GM21723 (cell line): Measurements from ENCODE around the gene PKP4.
A peak's percentile ranks its signal among the peaks of the same experiment; 100 is the strongest.

ENCODE experiments used
- ATAC-seq: cut with Tn5 transposase; IDR thresholded peaks from one replicate; pipeline ENCODE4 v1.9.1; 2021; ENCODE audit warnings: mild to moderate bottlenecking, moderate library complexity; ENCODE audit not compliant: unreplicated experiment

The PKP4 gene

GRCh38 chr2:158579928-158580327 is 123.2 kb downstream of the PKP4 start:
- no peak for ATAC-seq

GRCh38 chr2:158580760-158581159 is 124.0 kb downstream of the PKP4 start:
- no peak for ATAC-seq

GRCh38 chr2:158582670-158583069 is 125.9 kb downstream of the PKP4 start:
- ATAC-seq = no peak

GRCh38 chr2:158583923-158584322 is 127.2 kb downstream of the PKP4 start:
- ATAC-seq = no peak

GRCh38 chr2:158586491-158586890 is 129.7 kb downstream of the PKP4 start:
- no peak for ATAC-seq

GRCh38 chr2:158589303-158589702 is 132.6 kb downstream of the PKP4 start:
- no peak for ATAC-seq

- ATAC-seq = no peak
Observed at GRCh38 chr2:158598862-158599517, 142.2 kb downstream of the PKP4 start.

- ATAC-seq = no peak
Observed at GRCh38 chr2:158599609-158600008, 142.9 kb downstream of the PKP4 start.

GRCh38 chr2:158600155-158600802 is 143.5 kb downstream of the PKP4 start:
- ATAC-seq = no peak

- no peak for ATAC-seq
Observed at GRCh38 chr2:158602027-158602426, 145.3 kb downstream of the PKP4 start.

- ATAC-seq = no peak
Observed at GRCh38 chr2:158603205-158603604, 146.5 kb downstream of the PKP4 start.

GRCh38 chr2:158603986-158604385 is 147.2 kb downstream of the PKP4 start:
- no peak for ATAC-seq

- ATAC-seq = no peak
Observed at GRCh38 chr2:158610059-158610458, 153.3 kb downstream of the PKP4 start.

- ATAC-seq = no peak
Observed at GRCh38 chr2:158616480-158617000, 159.8 kb downstream of the PKP4 start.

GRCh38 chr2:158618891-158619490 is 162.2 kb downstream of the PKP4 start:
- ATAC-seq = no peak

- ATAC-seq = peak; percentile 65
Observed at GRCh38 chr2:158619496-158619895, 162.7 kb downstream of the PKP4 start.

- no peak for ATAC-seq
Observed at GRCh38 chr2:158620656-158621055, 163.9 kb downstream of the PKP4 start.

GRCh38 chr2:158624071-158624667 is 167.4 kb downstream of the PKP4 start:
- ATAC-seq = no peak

- no peak for ATAC-seq
Observed at GRCh38 chr2:158624961-158625360, 168.2 kb downstream of the PKP4 start.

- ATAC-seq = no peak
Observed at GRCh38 chr2:158629116-158629515, 172.4 kb downstream of the PKP4 start.

GRCh38 chr2:158633261-158633660 is 176.5 kb downstream of the PKP4 start:
- no peak for ATAC-seq

GRCh38 chr2:158634627-158635026 is 177.9 kb downstream of the PKP4 start:
- no peak for ATAC-seq
